ENCODE measurements around the gene APBA2. TPM values are rescaled to one million over a fixed set of nuclear protein-coding genes. Genes with fewer than 3 reads are reported as not detected.

The APBA2 gene
- total and polyA plus RNA-seq, 8 donors = 0.45 to 13.3 (median 2.0) TPM; not detected in 1

DNA sequence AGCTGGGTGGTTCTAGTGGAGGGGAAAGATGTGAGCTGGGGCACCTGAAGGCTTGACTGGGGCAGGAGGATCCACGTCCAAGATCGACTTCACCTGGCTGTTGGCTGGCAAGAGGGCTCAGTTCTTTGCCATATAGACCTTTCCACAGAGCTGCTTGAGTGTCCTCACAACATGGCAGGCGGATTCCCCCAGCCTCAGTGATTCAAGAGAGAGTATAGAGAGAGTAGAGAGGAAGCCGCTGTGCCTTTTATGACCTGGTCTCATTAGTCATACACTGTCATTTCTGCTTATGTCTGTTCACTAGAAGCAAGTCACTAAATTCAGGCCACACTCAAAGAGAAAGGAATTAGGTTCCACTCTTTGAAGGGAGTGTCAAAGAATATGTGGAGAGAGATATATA lies 101.6 kb downstream of the APBA2 start:
- peaks cover 0 to 25% (median 0%) of the 10 kb centered on the region in 3 donors for H3K27me3 ChIP-seq
- no peaks in the 10 kb centered on the region for H3K36me3 ChIP-seq
- intact Hi-C loops (cut with DNase I; ENCODE audit: low total_unique reads) = no loop called here
- no peak overlapping the region for H3K4me3 ChIP-seq
- no peaks in the 10 kb centered on the region for H3K4me1 ChIP-seq
- peaks cover 0 to 13% (median 8%) of the 10 kb centered on the region in 4 donors for H3K9me3 ChIP-seq
- DNase-seq = no peak
- no peak overlapping the region for H3K27ac ChIP-seq
- 83 to 96% (median 89%) methylated on average over 4 of the region's 4 CpGs for WGBS, 5 donors
- TF ChIP-seq, protein P1, sequence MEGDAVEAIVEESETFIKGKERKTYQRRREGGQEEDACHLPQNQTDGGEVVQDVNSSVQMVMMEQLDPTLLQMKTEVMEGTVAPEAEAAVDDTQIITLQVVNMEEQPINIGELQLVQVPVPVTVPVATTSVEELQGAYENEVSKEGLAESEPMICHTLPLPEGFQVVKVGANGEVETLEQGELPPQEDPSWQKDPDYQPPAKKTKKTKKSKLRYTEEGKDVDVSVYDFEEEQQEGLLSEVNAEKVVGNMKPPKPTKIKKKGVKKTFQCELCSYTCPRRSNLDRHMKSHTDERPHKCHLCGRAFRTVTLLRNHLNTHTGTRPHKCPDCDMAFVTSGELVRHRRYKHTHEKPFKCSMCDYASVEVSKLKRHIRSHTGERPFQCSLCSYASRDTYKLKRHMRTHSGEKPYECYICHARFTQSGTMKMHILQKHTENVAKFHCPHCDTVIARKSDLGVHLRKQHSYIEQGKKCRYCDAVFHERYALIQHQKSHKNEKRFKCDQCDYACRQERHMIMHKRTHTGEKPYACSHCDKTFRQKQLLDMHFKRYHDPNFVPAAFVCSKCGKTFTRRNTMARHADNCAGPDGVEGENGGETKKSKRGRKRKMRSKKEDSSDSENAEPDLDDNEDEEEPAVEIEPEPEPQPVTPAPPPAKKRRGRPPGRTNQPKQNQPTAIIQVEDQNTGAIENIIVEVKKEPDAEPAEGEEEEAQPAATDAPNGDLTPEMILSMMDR (IDR thresholded peaks at IDR 0.05) = no peak
- no peak for TF ChIP-seq POLR2A (IDR thresholded peaks at IDR 0.05)

- H3K4me1 ChIP-seq = peaks cover 0 to 10% (median 3%) of the 10 kb centered on the region in 4 donors
- intact Hi-C loops (cut with DNase I; ENCODE audit: low total_unique reads) = no loop called here
Observed at GRCh38 chr15:28989239-28989830, 103.6 kb downstream of the APBA2 start.

GRCh38 chr15:28989896-28990295 lies 104.1 kb downstream of the APBA2 start:
- no peak overlapping the region for H3K27ac ChIP-seq
- no peak overlapping the region for H3K4me3 ChIP-seq
- H3K36me3 ChIP-seq = no peaks in the 10 kb centered on the region
- TF ChIP-seq EP300 (IDR thresholded peaks at IDR 0.05) (no peak), POLR2A (IDR thresholded peaks at IDR 0.05) (no peak), POLR2AphosphoS5 (IDR thresholded peaks at IDR 0.05) (no peak)
- TF ChIP-seq, protein P1 (IDR thresholded peaks at IDR 0.05) = no peak
- WGBS, 5 donors = 65 to 80% (median 73%) methylated on average over 13 of the region's 13 CpGs
- intact Hi-C loops (cut with DNase I; ENCODE audit: low total_unique reads) = no loop called here
- peaks cover 0 to 22% (median 0%) of the 10 kb centered on the region in 3 donors for H3K27me3 ChIP-seq
- no peaks in the 10 kb centered on the region for H3K9me3 ChIP-seq
- DNase-seq = no peak
- H3K4me1 ChIP-seq = peaks cover 0 to 10% (median 3%) of the 10 kb centered on the region in 4 donors

More at GRCh38 chr15:28989239-28989830, 103.6 kb downstream of the APBA2 start:
- WGBS, 5 donors = 55 to 84% (median 66%) methylated on average over 9 to 15 of the region's 15 CpGs
- Histone ChIP-seq H3K27me3 (peaks cover 0 to 27% (median 0%) of the 10 kb centered on the region in 3 donors), H3K4me3 (no peak overlapping the region), H3K27ac (no peak overlapping the region), H3K9me3 (peaks cover 0 to 2% (median 0%) of the 10 kb centered on the region in 4 donors), H3K36me3 (no peaks in the 10 kb centered on the region)
- DNase-seq = no peak
- TF ChIP-seq EP300 (IDR thresholded peaks at IDR 0.05) = no peak
- TF ChIP-seq POLR2A (IDR thresholded peaks at IDR 0.05) = no peak
- TF ChIP-seq POLR2AphosphoS5 (IDR thresholded peaks at IDR 0.05) = no peak
- TF ChIP-seq, protein P1 (IDR thresholded peaks at IDR 0.05) = no peak

DNA sequence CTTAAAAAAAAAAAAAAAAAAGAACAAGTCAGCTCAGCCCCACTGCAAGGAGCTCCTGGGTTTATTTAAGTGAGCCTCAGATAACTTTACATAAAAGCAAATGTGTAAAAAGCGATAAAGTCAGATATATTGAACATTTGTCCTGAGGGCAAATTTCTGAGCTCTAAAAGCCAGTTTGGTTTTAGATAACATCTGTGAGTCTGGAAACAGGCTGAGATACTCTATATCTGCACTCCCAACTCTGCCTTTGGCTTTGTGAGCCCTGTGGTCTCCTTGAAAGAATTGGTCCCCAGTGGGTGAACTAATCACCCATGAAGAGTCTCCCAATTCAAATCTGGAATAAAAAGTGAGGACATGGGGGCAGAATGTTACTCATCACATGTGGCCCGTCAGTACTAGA lies 104.6 kb downstream of the APBA2 start:
- Histone ChIP-seq H3K4me3 (no peak overlapping the region), H3K36me3 (no peaks in the 10 kb centered on the region), H3K27ac (no peak overlapping the region), H3K9me3 (no peaks in the 10 kb centered on the region), H3K4me1 (peaks cover 0 to 10% (median 3%) of the 10 kb centered on the region in 4 donors), H3K27me3 (peaks cover 0 to 22% (median 0%) of the 10 kb centered on the region in 3 donors)
- intact Hi-C loops (cut with DNase I; ENCODE audit: low total_unique reads) = no loop called here
- DNase-seq = no peak
- 26 to 62% (median 46%) methylated on average over 2 of the region's 2 CpGs for WGBS, 5 donors
- TF ChIP-seq POLR2A (IDR thresholded peaks at IDR 0.05) (no peak), EP300 (IDR thresholded peaks at IDR 0.05) (no peak), POLR2AphosphoS5 (IDR thresholded peaks at IDR 0.05) (no peak)
- TF ChIP-seq, protein P1 (IDR thresholded peaks at IDR 0.05) = no peak

Measured in stomach (tissue), 9 donors.